Colon (tissue), 2 donors: ENCODE data around the gene HYOU1.
"Not testable (repeated sequence)": the region's sequence is repeated elsewhere in the genome, so short reads cannot be mapped to it uniquely, and the experiment has no call there.

Experiments
- FAIRE-seq: peaks from 2 replicates; lab custom pipeline; 2012; peaks lifted over from hg19 to GRCh38; lab: Jason Lieb, UNC
- donor health status: control.
- donor health status: control.

The HYOU1 gene

DNA sequence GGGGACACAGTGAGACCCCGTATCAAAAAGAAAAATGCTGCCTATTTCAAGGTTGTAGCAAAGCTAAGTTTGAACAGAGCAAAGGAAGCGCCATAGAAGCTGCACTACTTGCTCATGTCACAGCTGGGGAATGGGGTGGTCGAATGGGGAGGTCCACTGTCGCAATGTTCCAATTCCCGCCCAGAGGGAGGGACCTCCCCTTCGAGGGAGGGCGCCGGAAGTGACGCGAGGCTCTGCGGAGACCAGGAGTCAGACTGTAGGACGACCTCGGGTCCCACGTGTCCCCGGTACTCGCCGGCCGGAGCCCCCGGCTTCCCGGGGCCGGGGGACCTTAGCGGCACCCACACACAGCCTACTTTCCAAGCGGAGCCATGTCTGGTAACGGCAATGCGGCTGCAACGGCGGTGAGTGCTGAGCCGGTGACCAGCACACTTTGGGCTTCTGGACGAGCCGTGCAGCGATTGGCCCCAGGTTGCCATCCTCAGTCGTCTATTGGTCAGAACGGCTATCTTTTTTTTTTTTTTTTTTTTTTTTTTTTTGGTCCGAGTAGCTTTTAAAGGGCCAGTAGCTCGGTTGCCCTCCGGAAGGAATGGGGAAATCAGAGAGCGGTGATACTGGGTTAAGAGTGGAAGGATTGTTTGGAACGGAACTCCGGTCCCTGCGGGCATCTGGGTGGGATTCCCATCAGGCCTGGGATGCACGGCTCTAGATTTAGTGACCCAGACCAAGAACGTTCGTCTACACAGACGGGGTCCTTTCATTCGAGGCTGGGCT lies 27.8 kb upstream of the HYOU1 start, which contains the start of gene HMBS:
TSS of gene HMBS (plus strand) at position 219 of the 774 bp plus-strand sequence. CDS start at position 372, 153 bp downstream.
- no peak for FAIRE-seq

DNA sequence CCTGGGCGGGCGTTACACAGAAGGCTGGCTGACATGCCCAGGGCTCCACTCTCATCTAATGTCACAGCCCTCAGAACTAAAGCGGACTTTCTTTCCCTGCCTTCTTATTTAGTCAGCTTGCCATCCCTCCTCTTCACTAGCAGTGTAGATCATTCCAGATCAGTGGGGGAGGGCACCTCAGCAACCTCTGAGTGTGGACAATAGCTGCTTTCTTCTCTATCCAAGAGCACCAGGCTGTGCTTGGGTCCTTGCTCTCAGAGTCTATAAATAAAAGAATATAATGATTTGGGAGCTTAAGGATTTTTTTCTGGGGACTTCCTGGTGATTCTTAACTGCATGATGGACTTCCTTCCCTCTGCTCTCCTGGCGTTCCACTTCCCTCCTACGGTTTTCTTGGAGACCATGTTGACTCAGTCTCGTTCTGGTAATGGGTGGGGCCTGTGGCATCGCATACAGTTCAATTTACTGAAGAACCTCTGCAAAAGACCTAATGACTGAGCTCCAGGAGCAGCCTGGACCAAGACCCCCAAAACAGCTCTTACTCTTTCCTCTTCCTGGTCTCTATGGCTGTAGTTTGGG lies 24.8 kb upstream of the HYOU1 start:
- no peak for FAIRE-seq

DNA sequence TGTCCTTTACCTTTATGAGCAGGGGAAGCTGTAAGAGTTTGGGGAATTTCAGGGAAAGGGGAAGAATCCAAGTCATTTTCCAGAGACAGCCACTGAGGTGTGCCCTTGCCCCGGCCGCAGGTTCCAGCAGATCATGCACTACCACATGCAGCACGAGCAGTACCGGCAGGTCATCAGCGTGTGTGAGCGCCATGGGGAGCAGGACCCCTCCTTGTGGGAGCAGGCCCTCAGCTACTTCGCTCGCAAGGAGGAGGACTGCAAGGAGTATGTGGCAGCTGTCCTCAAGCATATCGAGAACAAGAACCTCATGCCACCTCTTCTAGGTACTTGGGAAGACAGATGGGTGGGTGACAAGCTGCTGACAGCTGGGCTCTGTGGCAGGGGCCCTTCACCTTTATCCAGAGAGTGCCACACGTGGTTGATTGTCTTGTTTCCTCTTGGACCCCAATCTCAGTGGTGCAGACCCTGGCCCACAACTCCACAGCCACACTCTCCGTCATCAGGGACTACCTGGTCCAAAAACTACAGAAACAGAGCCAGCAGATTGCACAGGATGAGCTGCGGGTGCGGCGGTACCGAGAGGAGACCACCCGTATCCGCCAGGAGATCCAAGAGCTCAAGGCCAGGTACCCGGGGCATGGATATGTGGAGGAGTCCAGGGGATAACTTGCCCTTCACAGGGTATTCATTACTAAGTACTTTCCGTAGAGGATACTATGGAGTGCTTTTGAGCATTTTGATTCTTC lies 21.8 kb upstream of the HYOU1 start:
- FAIRE-seq = no peak

DNA sequence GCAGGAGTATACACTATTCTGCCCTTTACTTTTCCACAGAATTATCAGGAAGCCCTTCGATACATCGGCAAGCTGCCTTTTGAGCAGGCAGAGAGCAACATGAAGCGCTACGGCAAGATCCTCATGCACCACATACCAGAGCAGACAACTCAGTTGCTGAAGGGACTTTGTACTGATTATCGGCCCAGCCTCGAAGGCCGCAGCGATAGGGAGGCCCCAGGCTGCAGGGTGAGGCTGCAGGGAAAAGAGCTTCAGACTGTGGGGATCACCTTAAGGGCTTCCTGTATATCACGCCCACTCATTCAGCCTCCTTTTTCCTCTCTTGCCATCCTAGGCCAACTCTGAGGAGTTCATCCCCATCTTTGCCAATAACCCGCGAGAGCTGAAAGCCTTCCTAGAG lies 20.8 kb upstream of the HYOU1 start:
- FAIRE-seq = no peak

DNA sequence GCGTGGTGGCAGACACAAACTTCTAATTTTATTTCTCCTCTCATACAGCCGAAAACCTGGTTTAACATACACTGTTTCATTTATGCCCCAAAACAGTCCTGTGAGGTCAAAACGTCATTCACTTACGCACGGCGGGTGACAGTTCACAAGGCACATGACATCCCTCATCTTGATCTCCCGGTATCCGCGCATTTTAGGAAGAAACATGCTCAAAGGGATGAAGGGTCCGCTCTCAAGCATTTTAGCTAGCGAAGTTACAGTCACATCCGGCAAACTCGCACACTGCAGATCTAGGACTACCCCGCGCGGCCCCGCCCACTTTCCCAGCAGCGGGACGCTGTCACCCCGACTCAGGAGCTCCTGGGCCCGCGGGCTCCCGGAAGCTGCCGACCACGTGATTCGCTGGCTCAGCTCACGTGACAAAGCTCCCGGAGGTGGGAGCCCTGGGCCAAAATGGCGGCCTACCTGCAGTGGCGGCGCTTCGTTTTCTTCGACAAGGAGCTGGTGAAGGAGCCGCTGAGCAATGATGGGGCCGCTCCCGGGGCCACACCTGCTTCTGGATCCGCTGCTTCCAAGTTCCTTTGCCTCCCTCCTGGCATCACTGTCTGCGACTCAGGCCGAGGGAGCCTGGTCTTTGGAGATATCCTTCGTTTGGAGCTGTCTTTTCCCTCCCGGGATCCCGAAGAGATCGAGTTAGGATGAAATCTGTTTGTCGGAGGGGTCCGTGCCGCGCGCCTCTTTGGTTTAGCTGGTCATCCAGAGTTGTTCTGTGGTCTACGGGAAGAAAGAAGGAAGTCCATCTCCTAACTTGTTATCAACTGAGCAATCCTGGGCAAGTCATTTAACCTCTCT lies 10.6 kb upstream of the HYOU1 start, which contains the start of gene VPS11:
TSS of gene VPS11 (plus strand) at position 448 of the 852 bp plus-strand sequence. CDS start at position 454, 6 bp downstream.
- FAIRE-seq = no peak

DNA sequence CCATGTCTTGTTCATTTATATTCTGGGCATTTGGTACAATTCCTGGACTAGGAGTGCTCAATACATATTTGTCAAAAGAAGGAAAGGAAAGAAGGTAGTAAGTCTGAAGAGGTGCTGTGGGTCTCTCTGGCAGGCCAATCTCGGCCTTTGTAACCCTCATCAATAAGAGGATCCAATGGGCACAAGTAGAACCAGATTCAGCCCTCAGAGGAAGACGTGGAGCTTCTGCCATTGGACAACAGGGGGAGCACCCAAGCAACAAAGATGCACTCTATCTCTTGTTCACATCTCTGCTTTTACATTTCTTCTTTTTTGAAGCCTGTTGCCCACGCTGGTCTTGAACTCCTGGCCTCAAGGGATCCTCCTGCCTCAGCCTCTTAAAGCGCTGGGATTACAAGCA lies 8.4 kb upstream of the HYOU1 start:
- no peak for FAIRE-seq

DNA sequence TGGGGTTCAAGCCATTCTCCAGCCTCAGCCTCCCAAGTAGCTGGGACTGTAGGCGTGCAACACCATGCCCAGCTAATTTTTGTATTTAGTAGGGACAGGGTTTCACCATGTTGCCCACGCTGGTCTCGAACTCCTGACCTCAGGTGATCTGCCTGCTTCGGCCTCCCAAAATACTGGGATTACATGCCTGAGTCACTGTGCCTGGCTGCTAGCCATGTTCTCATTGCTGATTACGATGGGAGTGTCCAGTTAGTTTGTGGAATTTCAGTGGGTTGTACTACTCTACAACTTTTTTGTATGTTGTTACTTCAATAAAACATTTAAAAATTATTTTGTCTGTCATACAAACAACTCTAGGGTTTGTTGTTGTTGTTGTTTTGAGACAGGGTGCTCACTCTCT lies 5.8 kb upstream of the HYOU1 start:
- no peak for FAIRE-seq

DNA sequence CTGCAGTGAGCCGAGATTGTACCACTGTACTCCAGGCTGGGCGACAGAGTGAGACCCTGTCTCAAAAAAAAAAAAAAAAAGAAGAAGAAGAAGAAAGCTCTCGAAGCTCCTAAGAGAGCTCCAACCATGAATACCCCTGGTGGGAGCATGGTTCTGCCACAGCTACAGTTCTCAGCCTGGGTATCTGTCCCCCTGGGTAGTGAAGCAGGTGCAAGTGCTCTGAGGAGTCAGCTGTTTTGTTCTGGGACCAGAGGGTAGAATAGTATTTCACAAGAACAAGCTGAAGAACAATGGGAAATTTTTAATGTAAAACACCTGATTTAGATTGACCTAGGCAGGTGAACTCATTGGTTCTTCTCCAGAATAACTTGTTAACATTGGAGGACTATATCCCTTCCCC lies 4.3 kb upstream of the HYOU1 start:
- FAIRE-seq = no peak

DNA sequence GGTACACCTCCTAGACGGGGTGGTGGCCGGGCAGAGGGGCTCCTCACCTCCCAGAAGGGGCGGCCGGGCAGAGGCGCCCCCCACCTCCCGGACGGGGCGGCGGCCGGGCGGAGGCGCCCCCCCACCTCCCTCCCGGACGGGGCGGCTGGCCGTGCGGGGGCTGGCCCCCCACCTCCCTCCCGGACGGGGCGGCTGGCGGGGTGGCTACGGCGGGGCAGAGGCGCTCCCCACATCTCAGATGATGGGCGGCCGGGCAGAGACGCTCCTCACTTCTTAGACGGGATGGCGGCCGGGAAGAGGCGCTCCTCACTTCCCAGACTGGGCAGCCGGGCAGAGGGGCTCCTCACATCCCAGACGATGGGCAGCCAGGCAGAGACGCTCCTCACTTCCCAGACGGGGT lies 2.1 kb upstream of the HYOU1 start:
- FAIRE-seq = not testable (repeated sequence)

DNA sequence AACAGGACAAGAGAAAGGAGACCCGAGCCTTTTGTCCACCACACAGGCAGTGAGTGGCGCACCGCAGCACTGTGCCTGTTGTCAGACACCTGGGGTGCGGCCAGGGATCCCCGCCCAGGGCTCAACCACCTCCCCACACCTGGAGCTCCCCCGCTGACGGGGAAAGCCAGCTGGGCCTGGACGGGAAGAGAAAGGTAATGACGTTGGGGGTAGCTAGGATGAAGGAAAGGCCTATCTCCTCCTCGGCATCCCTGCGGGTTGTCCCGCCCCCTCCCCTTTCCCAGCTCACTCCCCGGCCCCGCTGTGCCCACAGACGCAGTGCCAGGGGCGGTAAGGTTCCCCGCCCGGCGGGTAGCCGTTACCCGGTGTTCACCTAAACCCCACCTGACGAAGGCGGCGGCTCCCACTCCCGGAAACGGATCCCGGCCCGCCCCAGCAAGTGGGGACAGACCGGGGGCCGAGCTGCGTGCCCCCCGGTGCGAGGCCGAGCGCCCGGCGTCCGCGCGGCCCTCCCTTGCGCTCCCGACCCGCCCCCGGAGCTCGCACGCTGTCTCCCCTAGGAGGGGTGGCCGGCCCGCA lies 495 bp downstream of the HYOU1 start:
- FAIRE-seq = no peak

DNA sequence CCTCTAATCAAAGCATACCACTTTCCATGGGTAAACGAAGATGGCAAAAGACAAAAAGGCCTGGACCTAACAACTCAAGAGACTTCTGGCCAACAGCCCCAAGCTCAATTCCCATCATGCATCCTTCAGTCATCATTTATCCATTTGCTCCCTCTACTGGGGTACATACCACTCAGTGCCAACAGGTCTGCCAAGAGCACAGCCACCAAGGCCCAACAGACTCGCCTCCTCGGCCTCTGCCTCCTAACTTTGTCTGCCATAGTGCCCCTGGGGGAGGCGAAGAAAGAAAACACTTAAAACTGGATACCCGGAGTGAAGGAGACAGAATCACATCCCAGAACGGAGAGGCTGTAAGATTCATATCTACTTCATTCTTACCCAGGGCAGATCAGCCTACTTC lies 1.1 kb downstream of the HYOU1 start:
- FAIRE-seq = no peak

DNA sequence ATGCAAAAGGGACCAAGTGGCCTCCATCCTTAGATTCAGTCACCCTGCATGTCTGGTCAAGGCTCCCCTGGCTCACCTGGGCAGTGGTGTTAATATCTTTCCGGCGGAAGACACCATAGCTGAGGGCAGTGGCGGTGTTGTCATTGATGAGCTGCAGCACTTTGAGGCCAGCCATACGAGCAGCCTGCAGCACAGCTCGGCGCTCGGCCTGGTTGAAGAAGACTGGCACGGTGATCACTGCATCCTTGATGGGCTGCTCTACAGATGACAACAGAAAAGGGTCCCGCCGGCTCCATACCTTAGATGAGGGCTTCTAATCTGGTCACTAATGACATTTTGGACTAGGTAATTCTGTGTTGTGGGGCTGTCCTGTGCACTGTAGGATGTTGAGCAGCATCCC lies 2.6 kb downstream of the HYOU1 start:
- FAIRE-seq = no peak

DNA sequence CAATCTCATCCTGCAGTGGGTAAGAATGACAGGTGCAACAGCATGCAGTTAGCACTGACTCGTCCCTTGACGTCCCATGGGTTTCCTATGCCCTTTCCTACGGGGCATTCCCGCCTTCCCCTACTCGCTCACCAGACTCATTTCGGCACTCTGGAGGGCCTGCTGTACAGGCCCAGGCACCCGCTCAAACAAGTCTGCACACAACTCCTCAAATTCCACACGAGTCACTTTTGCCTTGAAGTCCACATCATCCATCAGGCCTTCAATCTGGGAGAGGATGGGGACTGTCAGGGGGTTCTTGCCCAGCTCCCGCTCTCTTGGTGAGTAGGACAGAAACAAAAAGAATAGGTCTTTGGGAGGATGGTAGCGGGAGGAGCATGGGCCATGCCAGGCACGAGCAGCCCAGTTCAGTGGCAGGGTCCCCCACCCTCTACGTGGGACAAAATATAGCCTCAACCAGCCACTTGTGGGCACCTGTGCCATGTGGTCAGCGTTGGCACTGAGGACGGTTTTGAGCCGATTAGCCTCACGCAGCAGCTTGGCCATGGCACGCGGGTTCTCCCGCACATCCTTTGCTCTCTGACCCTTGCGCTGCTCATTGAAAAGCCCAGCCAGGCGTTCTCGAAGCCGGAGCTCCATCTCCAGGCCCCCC lies 4.7 kb downstream of the HYOU1 start:
- no peak for FAIRE-seq

DNA sequence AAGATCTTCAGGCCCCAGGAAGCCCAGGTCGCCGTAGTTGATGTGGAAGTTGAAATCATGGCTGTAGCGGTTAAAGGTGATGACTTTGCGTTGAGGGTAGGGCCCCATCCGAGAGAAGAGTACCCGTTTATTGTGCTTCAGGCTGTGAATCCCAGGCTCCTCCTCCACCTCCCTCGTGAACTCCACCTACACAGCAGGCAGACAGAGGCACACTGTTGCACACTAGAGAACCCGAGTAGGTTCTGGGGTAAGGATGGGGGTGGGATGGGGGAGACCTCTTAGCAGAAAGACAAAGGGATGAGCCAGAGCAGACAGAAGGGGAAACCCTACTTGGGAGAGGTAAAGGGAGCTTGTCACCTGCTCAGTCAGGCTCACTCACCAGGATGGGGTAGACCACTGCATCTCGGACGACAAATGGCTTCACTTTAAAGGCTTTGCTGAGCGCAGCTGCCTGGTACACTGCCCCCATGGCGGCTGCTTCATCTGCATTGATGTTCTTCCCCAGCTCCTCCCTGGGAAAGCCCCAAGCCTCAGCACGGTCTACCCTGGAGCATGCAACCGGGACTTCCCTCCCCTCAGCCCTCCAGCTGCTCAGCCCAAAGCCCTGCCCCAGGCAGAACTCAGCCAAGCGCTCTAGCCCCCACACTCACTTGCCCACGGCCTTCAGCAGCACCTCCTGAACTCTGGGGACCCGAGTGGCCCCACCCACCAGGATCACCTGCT lies 5.4 kb downstream of the HYOU1 start:
- no peak for FAIRE-seq

DNA sequence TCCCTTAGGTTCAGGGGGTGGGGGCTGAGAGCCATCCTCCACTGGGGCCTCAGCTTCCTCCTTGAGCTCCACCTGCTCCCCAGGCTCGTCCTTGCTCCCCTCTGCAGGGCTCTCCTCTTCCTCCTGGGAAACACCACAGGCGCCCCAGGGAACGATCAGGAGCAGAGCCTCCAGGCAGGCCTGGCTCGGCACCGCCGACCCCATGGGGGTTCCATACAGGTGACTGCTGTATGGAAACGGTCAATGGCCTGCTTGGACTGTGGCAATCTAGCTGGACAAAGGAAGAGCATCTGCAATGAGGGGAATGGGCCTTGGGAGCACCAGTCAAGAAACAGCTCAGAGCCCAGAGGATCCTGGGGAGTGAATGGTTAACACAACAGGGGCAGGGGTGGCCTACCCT lies 7.9 kb downstream of the HYOU1 start:
- FAIRE-seq = no peak

DNA sequence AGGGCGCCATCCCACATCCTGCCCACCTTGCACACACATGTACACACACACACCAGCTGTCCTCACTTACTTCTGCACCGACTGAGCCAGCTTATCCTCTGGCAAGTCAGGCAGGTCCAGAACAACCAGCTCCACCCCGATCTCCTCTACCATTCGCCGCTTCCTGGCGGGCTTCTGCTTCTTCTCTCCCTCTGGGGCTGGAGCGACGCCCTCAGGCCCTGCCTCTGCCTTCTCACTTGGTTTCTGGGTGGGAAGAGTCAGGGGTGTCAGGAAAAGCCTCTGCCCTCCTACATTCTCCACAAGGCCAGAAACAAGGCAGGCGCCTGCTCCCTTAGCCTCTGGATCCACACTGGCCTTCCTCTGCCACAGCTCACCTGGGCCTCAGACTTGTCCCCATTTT lies 8.4 kb downstream of the HYOU1 start:
- no peak for FAIRE-seq

DNA sequence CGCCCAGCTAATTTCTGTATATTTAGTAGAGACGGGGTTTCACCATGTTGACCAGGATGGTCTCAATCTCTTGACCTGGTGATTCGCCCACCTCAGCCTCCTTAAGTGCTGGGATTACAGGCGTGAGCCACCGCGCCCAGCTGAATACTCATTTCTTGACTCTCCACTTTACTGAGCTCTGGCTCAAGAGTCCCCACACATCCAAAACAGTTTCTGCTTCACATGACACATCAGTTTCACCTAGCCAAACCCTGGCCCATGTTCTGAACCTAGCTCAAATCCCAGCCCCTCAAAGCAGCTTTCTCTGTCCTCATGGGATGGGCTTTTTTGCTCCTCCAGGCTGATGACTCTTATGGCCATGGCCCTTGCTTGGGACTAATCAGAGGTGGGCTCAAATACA lies 9.8 kb downstream of the HYOU1 start:
- no peak for FAIRE-seq

DNA sequence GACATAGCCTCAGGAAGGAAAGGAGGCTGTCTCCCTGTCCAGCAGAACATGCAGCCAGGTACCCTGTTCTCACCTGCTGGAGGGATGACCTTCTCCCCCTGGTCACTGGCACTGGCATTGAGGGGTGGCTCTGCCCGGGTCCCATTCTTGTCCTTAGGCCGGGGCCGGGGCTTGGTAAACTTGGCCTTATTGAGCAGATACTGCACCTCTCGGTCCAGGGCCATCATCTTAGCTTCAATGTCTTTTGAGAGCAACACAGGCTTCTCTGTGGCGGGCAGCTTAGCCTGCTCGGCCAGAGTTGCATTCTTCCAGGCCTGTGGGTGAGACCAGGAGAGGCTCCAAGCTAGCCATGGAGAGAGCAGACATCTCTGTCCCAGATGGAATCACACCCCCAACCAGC lies 10.5 kb downstream of the HYOU1 start:
- no peak for FAIRE-seq

DNA sequence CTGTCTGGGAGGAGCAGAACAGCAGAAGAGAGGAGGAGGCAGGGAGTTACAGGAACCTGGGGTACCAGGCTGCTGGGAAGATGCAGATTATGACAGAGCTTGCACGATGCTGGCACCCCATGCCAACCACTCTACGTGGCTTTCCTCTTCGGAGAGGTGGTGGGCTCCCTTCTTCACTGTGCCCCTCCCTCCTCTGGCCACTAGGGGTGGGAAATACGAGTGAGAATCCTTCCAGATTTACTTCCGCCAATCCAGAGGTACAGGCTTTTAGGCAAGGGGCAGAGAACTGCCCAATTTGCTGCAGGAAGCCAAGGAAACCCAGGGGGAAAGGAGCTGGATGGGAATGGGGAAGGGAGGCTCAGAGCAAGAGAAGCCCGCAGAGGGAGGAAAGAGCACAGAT lies 12.3 kb downstream of the HYOU1 start:
- FAIRE-seq = no peak

DNA sequence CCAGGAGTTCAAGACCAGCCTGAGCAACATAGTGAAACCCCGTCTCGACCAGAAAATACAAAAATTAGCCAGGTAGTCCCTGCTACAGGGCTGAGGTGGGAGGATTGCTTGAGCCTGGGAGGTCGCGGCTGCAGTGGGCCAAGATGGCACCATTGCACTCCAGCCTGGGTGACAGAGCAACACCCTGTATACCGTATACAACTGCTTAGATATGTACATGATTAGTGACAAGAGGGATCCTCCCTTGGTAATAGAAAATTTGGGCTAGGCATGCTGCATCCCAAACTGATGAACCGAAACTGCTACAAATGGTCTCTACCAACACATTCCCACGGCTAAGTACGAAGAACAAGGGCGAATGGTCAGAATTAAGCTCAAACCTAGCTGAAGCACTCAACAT lies 14.1 kb downstream of the HYOU1 start:
- no peak for FAIRE-seq
